ENCODE measurements around the gene ATP5MG. TPM values are rescaled to one million over a fixed set of nuclear protein-coding genes. Genes with fewer than 3 reads are reported as not detected.

ATP5MG gene
- total and polyA plus RNA-seq, 2 of the 8 experiments (the other 6 are each of a cell fraction or from before 2014, with no cell fraction given): 237 to 464 TPM

- no peak for TF ChIP-seq CBX8 (IDR thresholded peaks at IDR 0.05; ENCODE audit: borderline replicate concordance, low read depth, low read length)
- 0 out of 2 replicates have a peak, but pooled peaks have one; percentile 9 for TF ChIP-seq CHD2 (IDR thresholded peaks at IDR 0.05; ENCODE audit: low read length)
- 0 out of 2 replicates have a peak, but pooled peaks have one; percentile 60 for TF ChIP-seq ATF2 (IDR thresholded peaks at IDR 0.05; ENCODE audit: low read length)
- TF ChIP-seq PHF8 (conservative IDR thresholded peaks at IDR 0.05; ENCODE audit: low read depth, low read length): 0 out of 2 replicates have a peak, but pooled peaks have one; percentile 0
- TF ChIP-seq, protein P1, sequence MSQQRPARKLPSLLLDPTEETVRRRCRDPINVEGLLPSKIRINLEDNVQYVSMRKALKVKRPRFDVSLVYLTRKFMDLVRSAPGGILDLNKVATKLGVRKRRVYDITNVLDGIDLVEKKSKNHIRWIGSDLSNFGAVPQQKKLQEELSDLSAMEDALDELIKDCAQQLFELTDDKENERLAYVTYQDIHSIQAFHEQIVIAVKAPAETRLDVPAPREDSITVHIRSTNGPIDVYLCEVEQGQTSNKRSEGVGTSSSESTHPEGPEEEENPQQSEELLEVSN (IDR thresholded peaks at IDR 0.05): peak; percentile 68
- no peak for TF ChIP-seq RFX5 (IDR thresholded peaks at IDR 0.05; ENCODE audit: borderline replicate concordance, low read depth, low read length)
- TF ChIP-seq RNF2 (IDR thresholded peaks at IDR 0.05; ENCODE audit: borderline replicate concordance, low read depth, low read length, missing control alignments, poor library complexity, severe bottlenecking): no peak
- peak; percentile 40 for TF ChIP-seq EZH2 (IDR thresholded peaks at IDR 0.05; ENCODE audit: low read depth, low read length, severe bottlenecking)
Measured at GRCh38 chr11:118434553-118435289, 33.3 kb downstream of the ATP5MG start (continued).
